Dermis microvascular lymphatic vessel endothelial cell (primary cell): ENCODE data around the gene TPM1. TPM values are rescaled to one million over a fixed set of nuclear protein-coding genes. Genes with fewer than 3 reads are reported as not detected.
A peak's percentile ranks its signal among the peaks of the same experiment; 100 is the strongest.

Experiments
- DNase-seq, 2 donors: peaks; one replicate each; pipeline versions ENCODE4 v3.0.0 to v3.0.0-alpha.2; 2010; ENCODE audit warnings: low read depth in 2 of 2
- total RNA-seq: library from RNA; depleted of rRNA; stranded (reverse); fragments of >200 nt; gene quantifications from 2 replicates; pipeline ENCODE4 v1.2.1, GENCODE V29; 2014

The TPM1 gene
- total RNA-seq, 1 donor from 2014 or later, result 165 TPM

GRCh38 chr15:63016234-63016633 lies 26.3 kb upstream of the TPM1 start:
- DNase-seq, result no peak

- DNase-seq, result no peak
These were observed 23.9 kb upstream of the TPM1 start for GRCh38 chr15:63018639-63019038.

GRCh38 chr15:63019511-63020109 lies 22.9 kb upstream of the TPM1 start:
- peak in 1 of 2 donors; percentile 73 for DNase-seq

GRCh38 chr15:63020128-63020527 lies 22.4 kb upstream of the TPM1 start:
- DNase-seq, result no peak

GRCh38 chr15:63020759-63021430 lies 21.7 kb upstream of the TPM1 start:
- no peak for DNase-seq

GRCh38 chr15:63022181-63022580 lies 20.4 kb upstream of the TPM1 start:
- no peak for DNase-seq

GRCh38 chr15:63022663-63023062 lies 19.9 kb upstream of the TPM1 start:
- DNase-seq, result no peak

GRCh38 chr15:63023351-63023945 lies 19.1 kb upstream of the TPM1 start:
- DNase-seq, result no peak

GRCh38 chr15:63025460-63025859 lies 17.1 kb upstream of the TPM1 start:
- DNase-seq, result no peak

- DNase-seq, result no peak
These were observed 14.9 kb upstream of the TPM1 start for GRCh38 chr15:63027646-63028045.

GRCh38 chr15:63028442-63029110 lies 14.0 kb upstream of the TPM1 start:
- DNase-seq, result no peak

- DNase-seq, result no peak
These were observed 12.9 kb upstream of the TPM1 start for GRCh38 chr15:63029676-63030075.

- DNase-seq, result no peak
These were observed 12.4 kb upstream of the TPM1 start for GRCh38 chr15:63030101-63030551.

- no peak for DNase-seq
These were observed 8.0 kb upstream of the TPM1 start for GRCh38 chr15:63034578-63034977.

GRCh38 chr15:63035253-63035652 lies 7.3 kb upstream of the TPM1 start:
- DNase-seq, result no peak

GRCh38 chr15:63035977-63036376 lies 6.6 kb upstream of the TPM1 start:
- DNase-seq, result no peak

GRCh38 chr15:63037976-63038720 lies 4.4 kb upstream of the TPM1 start:
- no peak for DNase-seq

GRCh38 chr15:63038926-63039673 lies 3.4 kb upstream of the TPM1 start:
- no peak for DNase-seq

- DNase-seq, result no peak
These were observed 2.7 kb upstream of the TPM1 start for GRCh38 chr15:63039811-63040210.

- DNase-seq, result no peak
These were observed 2.0 kb upstream of the TPM1 start for GRCh38 chr15:63040509-63040908.

GRCh38 chr15:63040954-63041353 lies 1.6 kb upstream of the TPM1 start:
- DNase-seq, result no peak
